Left ventricle myocardium inferior (tissue), 1 donor: Measurements from ENCODE around the gene CER1. TPM values are rescaled to one million over a fixed set of nuclear protein-coding genes. Genes with fewer than 3 reads are reported as not detected.

ENCODE experiments used
- DNase-seq: peaks from one replicate; pipeline ENCODE4 v3.0.0-alpha.2; 2020
- H3K27ac ChIP-seq: fragments of 200-600 bp; replicated peaks from 2 replicates; pipeline ENCODE4 v1.8.0; 2021
- H3K27me3 ChIP-seq: fragments of 200-600 bp; 2 replicates; pipeline ENCODE4 v1.8.0; 2021; ENCODE audit warnings: low read depth
- H3K36me3 ChIP-seq: fragments of 200-600 bp; 2 replicates; pipeline ENCODE4 v1.8.0; 2021
- H3K4me1 ChIP-seq: fragments of 200-600 bp; 2 replicates; pipeline ENCODE4 v1.8.0; 2021
- H3K4me3 ChIP-seq: fragments of 200-600 bp; 2 replicates; pipeline ENCODE4 v1.8.0; 2021; ENCODE audit warnings: mild to moderate bottlenecking, moderate library complexity
- H3K9me3 ChIP-seq: fragments of 200-600 bp; replicated peaks from 2 replicates; pipeline ENCODE4 v1.8.0; 2021
- CTCF ChIP-seq: fragments of 200-600 bp; IDR thresholded peaks from 2 replicates; pipeline ENCODE4 v1.8.0; 2021; ENCODE audit warnings: antibody characterized with exemption, mild to moderate bottlenecking, borderline replicate concordance
- intact Hi-C: fragments of 100-400 bp; cut with micrococcal nuclease; formaldehyde crosslinking; loops from one replicate; pipeline ENCODE4 v1.11.0; 2022
- long read RNA-seq: library from polyadenylated mRNA; unstranded; transcript quantifications from one replicate; pipeline ENCODE4 v2.0.0, GENCODE V29; 2021
- total RNA-seq: library from RNA; stranded (reverse); fragmentation: NEBNext Ultra II Directional; extraction: Animal tissue kit (Norgen Biotek cat#: 25700); gene quantifications from one replicate; pipeline ENCODE4 v1.2.1, GENCODE V29; 2021
- donor health status: DM: no; HTN: yes; CAD: no; lungs with severe emphysema.

The CER1 gene, protein sequence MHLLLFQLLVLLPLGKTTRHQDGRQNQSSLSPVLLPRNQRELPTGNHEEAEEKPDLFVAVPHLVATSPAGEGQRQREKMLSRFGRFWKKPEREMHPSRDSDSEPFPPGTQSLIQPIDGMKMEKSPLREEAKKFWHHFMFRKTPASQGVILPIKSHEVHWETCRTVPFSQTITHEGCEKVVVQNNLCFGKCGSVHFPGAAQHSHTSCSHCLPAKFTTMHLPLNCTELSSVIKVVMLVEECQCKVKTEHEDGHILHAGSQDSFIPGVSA
- not detected for total RNA-seq
- long read RNA-seq = 0 reads

- H3K36me3 ChIP-seq = no peaks in the 10 kb centered on the region
- peaks cover 19% of the 10 kb centered on the region for H3K27me3 ChIP-seq
- DNase-seq = no peak
- no peak within 1 kb of the TSS for H3K4me3 ChIP-seq
- intact Hi-C loops = no loop called here
- H3K9me3 ChIP-seq = no peaks in the 10 kb centered on the region
- no peaks in the 10 kb centered on the region for H3K4me1 ChIP-seq
- H3K27ac ChIP-seq = no peak within 1 kb of the TSS
- no peak for TF ChIP-seq CTCF
Measured at GRCh38 chr9:14722391-14723035, at the start of gene CER1. TSS of gene CER1 (minus strand) at chr9:14722733. CDS start at chr9:14722672, 61 bp downstream.

DNA sequence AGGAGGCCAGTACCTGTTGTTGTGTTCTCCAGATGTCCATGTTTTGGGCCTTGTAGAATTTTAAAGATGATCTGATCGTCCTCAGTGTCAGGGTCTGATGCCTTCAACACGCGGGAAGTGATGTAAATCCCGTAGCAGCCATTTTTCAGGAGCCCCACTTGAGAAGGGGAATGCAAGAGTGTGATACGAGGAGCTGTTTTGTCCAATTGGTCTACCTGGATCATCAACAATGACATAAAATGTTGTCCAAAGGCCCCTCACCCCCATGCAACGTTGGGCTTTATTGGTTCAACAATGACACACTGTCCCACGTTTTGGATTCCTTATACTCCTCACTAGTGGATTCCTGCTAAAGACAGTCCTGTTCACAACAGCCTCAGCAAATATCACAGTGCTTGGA is 48.1 kb upstream of the CER1 start:
- no peak for TF ChIP-seq CTCF
- H3K9me3 ChIP-seq = no peaks in the 10 kb centered on the region
- no peak for DNase-seq
- intact Hi-C loops = no loop called here
- no peak overlapping the region for H3K27ac ChIP-seq
- no peaks in the 10 kb centered on the region for H3K36me3 ChIP-seq
- peaks cover 5% of the 10 kb centered on the region for H3K27me3 ChIP-seq
- no peak overlapping the region for H3K4me3 ChIP-seq
- peaks cover 11% of the 10 kb centered on the region for H3K4me1 ChIP-seq

DNA sequence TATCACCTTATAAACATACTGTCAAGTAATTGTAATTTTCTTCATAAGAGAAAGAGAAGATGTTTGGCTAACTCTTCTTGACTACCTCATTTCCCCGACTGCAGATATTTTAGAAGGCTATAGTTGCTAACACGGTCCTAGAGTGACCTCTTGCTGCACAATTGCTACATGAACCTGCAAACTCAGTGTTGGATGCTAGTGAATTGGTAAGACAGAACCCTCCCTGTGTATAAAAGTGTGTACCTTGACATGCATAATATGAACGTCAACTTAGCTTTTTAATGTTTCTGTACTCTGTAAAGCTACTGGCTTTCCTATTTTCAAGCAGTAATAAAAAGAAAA is 46.7 kb upstream of the CER1 start:
- no peak for TF ChIP-seq CTCF
- H3K4me3 ChIP-seq = no peak overlapping the region
- H3K27me3 ChIP-seq = peaks cover 9% of the 10 kb centered on the region
- no peak overlapping the region for H3K27ac ChIP-seq
- no peaks in the 10 kb centered on the region for H3K36me3 ChIP-seq
- H3K9me3 ChIP-seq = no peaks in the 10 kb centered on the region
- no peak for DNase-seq
- H3K4me1 ChIP-seq = peaks cover 11% of the 10 kb centered on the region
- intact Hi-C loops = loop anchor here (5.0 kb wide), 1 partner anchor 157 kb away; no protein-coding TSS in a partner anchor

DNA sequence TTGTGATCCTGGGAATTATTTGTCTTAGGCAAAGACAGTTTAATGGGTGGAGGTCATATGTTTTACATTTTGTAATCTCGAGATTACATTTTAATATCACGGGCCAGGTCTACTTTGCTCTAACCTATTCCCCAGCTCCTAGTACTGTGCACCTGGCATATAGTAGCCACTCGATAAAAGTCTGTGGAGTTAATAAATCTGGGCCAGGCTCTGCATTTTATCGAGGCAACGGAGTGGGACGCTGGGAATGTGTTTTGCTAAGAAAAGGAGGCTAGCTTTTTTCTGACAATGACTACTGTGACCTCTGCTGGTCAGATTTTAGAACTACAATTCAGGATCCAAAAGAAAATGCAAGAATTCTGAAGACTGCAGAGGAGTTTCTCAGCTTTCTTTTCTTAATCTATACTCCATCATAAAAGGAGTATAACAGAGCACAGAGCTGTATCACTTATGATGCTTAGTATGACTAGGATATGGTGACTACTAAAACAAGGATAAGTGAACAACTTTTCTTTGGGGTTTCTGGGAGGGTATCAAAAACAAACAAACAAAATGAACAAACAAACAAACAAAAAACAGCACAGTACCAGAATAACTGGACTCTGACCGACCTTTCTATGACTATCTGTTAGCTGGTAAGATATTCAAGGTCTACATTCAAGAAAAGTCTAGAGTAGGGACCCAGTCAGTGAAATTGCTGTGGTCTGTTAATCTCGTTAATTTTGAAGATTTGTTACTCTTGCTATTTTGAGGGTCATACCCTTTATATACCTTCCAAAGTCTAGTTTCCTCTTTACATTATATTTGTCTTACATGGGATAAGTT is 46.1 kb upstream of the CER1 start:
- intact Hi-C loops = loop anchor here (5.0 kb wide), 1 partner anchor 156 kb away; no protein-coding TSS in a partner anchor
- peak overlapping the region; percentile 32 for H3K4me3 ChIP-seq
- peaks cover 7% of the 10 kb centered on the region for H3K4me1 ChIP-seq
- DNase-seq = no peak
- peaks cover 9% of the 10 kb centered on the region for H3K27me3 ChIP-seq
- peak; percentile 84 for TF ChIP-seq CTCF
- no peaks in the 10 kb centered on the region for H3K9me3 ChIP-seq
- H3K36me3 ChIP-seq = no peaks in the 10 kb centered on the region
- no peak overlapping the region for H3K27ac ChIP-seq

DNA sequence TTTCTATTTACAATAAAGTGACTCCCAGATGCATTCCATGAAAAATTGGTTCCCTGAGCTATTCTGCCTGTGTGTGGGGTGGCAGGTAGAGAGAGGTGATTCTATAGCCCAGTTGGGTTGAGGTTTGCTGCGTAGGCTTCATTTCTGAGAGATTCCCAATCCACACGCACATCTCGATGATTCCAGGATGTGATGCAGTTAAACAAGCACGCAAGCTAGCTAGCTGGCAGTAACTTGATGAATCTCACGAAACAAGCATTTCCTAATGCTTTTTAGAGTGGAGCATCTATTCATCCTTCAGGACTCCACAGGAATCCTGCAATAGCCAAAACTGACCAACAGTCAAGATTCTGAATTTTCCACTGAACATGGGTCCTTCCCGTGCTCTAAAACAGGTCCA is 43.8 kb upstream of the CER1 start:
- Histone ChIP-seq H3K9me3 (no peaks in the 10 kb centered on the region), H3K27ac (no peak overlapping the region), H3K27me3 (peaks cover 20% of the 10 kb centered on the region), H3K36me3 (no peaks in the 10 kb centered on the region), H3K4me1 (peaks cover 7% of the 10 kb centered on the region), H3K4me3 (no peak overlapping the region)
- intact Hi-C loops = loop anchor here (5.0 kb wide), 1 partner anchor 154 kb away; no protein-coding TSS in a partner anchor
- TF ChIP-seq CTCF = no peak
- no peak for DNase-seq
